H9 (cell line): ENCODE results near the gene NAA20. TPM values are rescaled to one million over a fixed set of nuclear protein-coding genes. Genes with fewer than 3 reads are reported as not detected.

Experiments used
- DNase-seq: peaks from one replicate; pipeline ENCODE4 v3.0.0-alpha.2; 2017
- H2AFZ ChIP-seq: one replicate; pipeline ENCODE4 v1.6.1; 2013; ENCODE audit warnings: mild to moderate bottlenecking, low read length, control low read depth, moderate library complexity
- H2AK5ac ChIP-seq: 2 replicates; pipeline ENCODE4 v1.6.1; 2013; ENCODE audit warnings: low read length, control low read depth, mixed read lengths; ENCODE audit not compliant: insufficient read length
- H2BK120ac ChIP-seq: one replicate; pipeline ENCODE4 v1.6.1; 2013; ENCODE audit warnings: low read depth, mild to moderate bottlenecking, low read length, control low read depth, inconsistent platforms; ENCODE audit not compliant: poor library complexity, severe bottlenecking
- H2BK12ac ChIP-seq: 2 replicates; pipeline ENCODE4 v1.6.1; 2013; ENCODE audit warnings: low read length, control low read depth, mixed read lengths, low read depth; ENCODE audit not compliant: insufficient read length
- H2BK15ac ChIP-seq: 2 replicates; pipeline ENCODE4 v1.6.1; 2013; ENCODE audit warnings: low read depth, low read length, control low read depth
- H2BK20ac ChIP-seq: one replicate; pipeline ENCODE4 v1.6.1; 2013; ENCODE audit warnings: low read depth, mild to moderate bottlenecking, low read length, control low read depth, inconsistent platforms; ENCODE audit not compliant: poor library complexity, severe bottlenecking
- H2BK5ac ChIP-seq: 2 replicates; pipeline ENCODE4 v1.6.1; 2013; ENCODE audit warnings: low read length, control low read depth, mixed read lengths; ENCODE audit not compliant: insufficient read length
- H3K14ac ChIP-seq: 2 replicates; pipeline ENCODE4 v1.6.1; 2013; ENCODE audit warnings: low read length, control low read depth; ENCODE audit not compliant: insufficient read depth
- H3K18ac ChIP-seq: 2 replicates; pipeline ENCODE4 v1.6.1; 2013; ENCODE audit warnings: low read depth, mild to moderate bottlenecking, mixed read lengths, low read length, control low read depth; ENCODE audit not compliant: insufficient read length
- H3K23ac ChIP-seq: 2 replicates; pipeline ENCODE4 v1.6.1; 2013; ENCODE audit warnings: low read length, control low read depth, mixed read lengths, low read depth; ENCODE audit not compliant: insufficient read length
- H3K23me2 ChIP-seq: 2 replicates; pipeline ENCODE4 v1.6.1; 2013; ENCODE audit warnings: low read depth, mild to moderate bottlenecking, mixed read lengths, low read length, control low read depth; ENCODE audit not compliant: insufficient read length, poor library complexity, severe bottlenecking
- H3K27ac ChIP-seq: 2 replicates; pipeline ENCODE4 v1.5.1; 2013; ENCODE audit warnings: low read length, control low read depth, mixed read lengths, low read depth; ENCODE audit not compliant: insufficient read length
- H3K27me3 ChIP-seq: 2 replicates; pipeline ENCODE4 v1.6.1; 2013; ENCODE audit warnings: low read length, control low read depth, inconsistent platforms; ENCODE audit not compliant: insufficient read depth
- H3K4ac ChIP-seq: 2 replicates; pipeline ENCODE4 v1.6.1; 2013; ENCODE audit warnings: low read depth, mild to moderate bottlenecking, control low read depth, inconsistent platforms, low read length, moderate library complexity
- H3K4me1 ChIP-seq: 2 replicates; pipeline ENCODE4 v1.6.1; 2013; ENCODE audit warnings: low read length, control low read depth, inconsistent platforms; ENCODE audit not compliant: insufficient read depth
- H3K4me2 ChIP-seq: 2 replicates; pipeline ENCODE4 v1.6.1; 2013; ENCODE audit warnings: low read length, control low read depth, mixed read lengths; ENCODE audit not compliant: insufficient read length, insufficient read depth
- H3K56ac ChIP-seq: 2 replicates; pipeline ENCODE4 v1.6.1; 2013; ENCODE audit warnings: low read depth, mild to moderate bottlenecking, mixed read lengths, low read length, control low read depth; ENCODE audit not compliant: insufficient read length
- H3K79me1 ChIP-seq: 2 replicates; pipeline ENCODE4 v1.6.1; 2013; ENCODE audit warnings: low read depth, mild to moderate bottlenecking, moderate library complexity, low read length, control low read depth, inconsistent platforms; ENCODE audit not compliant: insufficient read depth, poor library complexity, severe bottlenecking
- H3K79me2 ChIP-seq: 2 replicates; pipeline ENCODE4 v1.6.1; 2013; ENCODE audit warnings: low read length, control low read depth, inconsistent platforms; ENCODE audit not compliant: insufficient read depth
- H3K9ac ChIP-seq: 2 replicates; pipeline ENCODE4 v1.6.1; 2013; ENCODE audit warnings: low read length, control low read depth, mixed read lengths; ENCODE audit not compliant: insufficient read length; ENCODE audit errors: extremely low read depth
- H3K9me3 ChIP-seq: one replicate; pipeline ENCODE4 v1.6.1; 2013; ENCODE audit warnings: low read depth, low read length, inconsistent platforms; ENCODE audit not compliant: control insufficient read depth
- H3T11ph ChIP-seq: one replicate; pipeline ENCODE4 v1.6.1; 2013; ENCODE audit warnings: mild to moderate bottlenecking, low read length, control low read depth, inconsistent platforms
- H4K20me1 ChIP-seq: one replicate; pipeline ENCODE4 v1.6.1; 2013; ENCODE audit not compliant: control insufficient read depth, insufficient read length, insufficient read depth
- H4K5ac ChIP-seq: 2 replicates; pipeline ENCODE4 v1.6.1; 2013; ENCODE audit warnings: low read depth, mild to moderate bottlenecking, mixed read lengths, low read length, control low read depth; ENCODE audit not compliant: insufficient read length
- H4K8ac ChIP-seq: replicated peaks from 2 replicates; pipeline ENCODE4 v1.6.1; 2013; ENCODE audit warnings: low read length, control low read depth, mixed read lengths, low read depth; ENCODE audit not compliant: insufficient read length
- H4K91ac ChIP-seq: 2 replicates; pipeline ENCODE4 v1.6.1; 2013; ENCODE audit warnings: low read depth, mild to moderate bottlenecking, moderate library complexity, mixed read lengths, low read length, control low read depth; ENCODE audit not compliant: insufficient read length
- H3K27ac Mint-ChIP-seq, 3 experiments: 2 replicates in 2 of 3; 3 replicates in 1 of 3; pipeline ENCODE4 v1.8.0; 2020 to 2021; ENCODE audit warnings: mixed read lengths in 3 of 3, mild to moderate bottlenecking in 1 of 3, moderate library complexity in 1 of 3
- H3K27me3 Mint-ChIP-seq: 2 replicates; pipeline ENCODE4 v1.8.0; 2021; ENCODE audit warnings: low read depth, mild to moderate bottlenecking, moderate library complexity, mixed read lengths
- H3K36me3 Mint-ChIP-seq, 3 experiments: 2 replicates in 2 of 3; 3 replicates in 1 of 3; pipeline ENCODE4 v1.8.0; 2020 to 2021; ENCODE audit warnings: low read depth in 3 of 3, mixed read lengths in 3 of 3; ENCODE audit not compliant: insufficient read depth in 1 of 3
- H3K4me1 Mint-ChIP-seq, 2 experiments: 2 replicates each; pipeline ENCODE4 v1.8.0; 2020; ENCODE audit warnings: mixed read lengths in 2 of 2
- H3K4me3 Mint-ChIP-seq, 2 experiments: 2 replicates in 1 of 2; 3 replicates in 1 of 2; pipeline ENCODE4 v1.8.0; 2020 to 2021; ENCODE audit warnings: mild to moderate bottlenecking in 2 of 2, mixed read lengths in 2 of 2, moderate library complexity in 1 of 2
- H3K9me3 Mint-ChIP-seq, 2 experiments: 2 replicates in 1 of 2; 3 replicates in 1 of 2; pipeline ENCODE4 v1.8.0; 2020; ENCODE audit warnings: mild to moderate bottlenecking in 2 of 2, mixed read lengths in 2 of 2, moderate library complexity in 1 of 2
- CTCF ChIP-seq: fragments of 200-600 bp; sonication (generic); conservative IDR thresholded peaks from 3 replicates; pipeline ENCODE4 v1.8.0; 2021; ENCODE audit warnings: antibody characterized with exemption, mild to moderate bottlenecking
- WGBS: extraction: QIAGEN DNeasy Blood & Tissue Kit; methylation state at CpG from one replicate; pipeline ENCODE4 v1.1.7; 2013; ENCODE audit warnings: missing lambda C conversion rate, low lambda C conversion rate, mixed read lengths; ENCODE audit not compliant: insufficient read length; ENCODE audit errors: extremely low coverage; 5-methylcytosine and 5-hydroxymethylcytosine counted together
- total RNA-seq: library from RNA; stranded (reverse); gene quantifications from 2 replicates; pipeline ENCODE4 v1.2.1, GENCODE V29; 2021

The NAA20 gene
- total RNA-seq, 1 experiment from 2014 or later = 48.1 TPM

DNA sequence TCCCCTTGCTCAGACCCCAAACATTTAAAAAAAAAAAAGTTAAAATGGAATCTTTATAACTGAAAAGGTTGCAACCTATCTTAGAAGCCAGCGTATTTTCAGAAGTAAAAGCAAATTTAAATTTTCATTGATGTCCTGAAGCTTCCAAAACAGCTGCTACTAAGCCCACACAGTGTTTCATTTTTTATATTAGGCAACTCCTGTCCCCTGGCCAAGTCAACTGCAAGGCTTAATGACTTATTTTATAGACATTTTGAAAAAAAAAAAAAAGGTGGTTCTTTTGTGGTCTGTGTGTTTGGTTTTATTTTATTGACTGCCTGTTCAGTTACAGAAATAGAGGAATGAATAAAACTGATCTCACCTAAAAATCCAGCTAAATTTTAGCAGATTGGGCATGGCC lies 48.2 kb downstream of the NAA20 start:
- H2BK5ac ChIP-seq = no peak overlapping the region
- Mint-ChIP-seq H3K4me1 (no peaks in the 10 kb centered on the region), H3K4me3 (no peak overlapping the region), H3K27me3 (peaks cover 3% of the 10 kb centered on the region), H3K36me3 (no peaks in the 10 kb centered on the region), H3K27ac (no peak overlapping the region), H3K9me3 (no peaks in the 10 kb centered on the region)
- H3K18ac ChIP-seq = no peak overlapping the region
- H2AFZ ChIP-seq = no peak overlapping the region
- no peak for DNase-seq
- no peak overlapping the region for H2BK20ac ChIP-seq
- H3K4me2 ChIP-seq = no peak overlapping the region
- no peak overlapping the region for H3K23ac ChIP-seq
- no peak overlapping the region for H4K5ac ChIP-seq
- no peak overlapping the region for H3K4ac ChIP-seq
- H2BK12ac ChIP-seq = no peak overlapping the region
- H3T11ph ChIP-seq = no peak overlapping the region
- H2BK15ac ChIP-seq = no peak overlapping the region
- H3K79me2 ChIP-seq = no peaks in the 10 kb centered on the region
- H4K20me1 ChIP-seq = no peaks in the 10 kb centered on the region
- H2BK120ac ChIP-seq = no peak overlapping the region
- no peak overlapping the region for H3K14ac ChIP-seq
- no peak overlapping the region for H4K91ac ChIP-seq
- H3K23me2 ChIP-seq = no peaks in the 10 kb centered on the region
- no CpG with 5 or more reads among the region's 1 CpG for WGBS
- H3K4me1 ChIP-seq = no peaks in the 10 kb centered on the region; the same call in 1 of the 2 replicates
- H3K79me1 ChIP-seq = no peaks in the 10 kb centered on the region
- H3K9ac ChIP-seq = no peak overlapping the region
- no peak overlapping the region for H3K56ac ChIP-seq
- no peak overlapping the region for H2AK5ac ChIP-seq
- no peak overlapping the region for H3K27ac ChIP-seq
- H3K9me3 ChIP-seq = no peaks in the 10 kb centered on the region
- TF ChIP-seq CTCF = no peak
- H4K8ac ChIP-seq = no peak overlapping the region
- H3K27me3 ChIP-seq = no peaks in the 10 kb centered on the region
